HuH-7 (cell line): Measurements from ENCODE around the gene BLID.

Experiments used
- DNase-seq: peaks from one replicate; pipeline ENCODE4 v3.0.0; 2011; ENCODE audit warnings: low spot score

BLID gene

GRCh38 chr11:122139595-122139866, 23.5 kb upstream of the BLID start:
- DNase-seq, result no peak

GRCh38 chr11:122138744-122139594, 23.0 kb upstream of the BLID start:
- DNase-seq, result no peak

GRCh38 chr11:122137078-122137793, 21.2 kb upstream of the BLID start:
- DNase-seq, result no peak

- DNase-seq, result no peak
Measured at GRCh38 chr11:122131126-122131525, 15.1 kb upstream of the BLID start.

- DNase-seq, result no peak
Measured at GRCh38 chr11:122128146-122128545, 12.1 kb upstream of the BLID start.

- no peak for DNase-seq
Measured at GRCh38 chr11:122127020-122127419, 11.0 kb upstream of the BLID start.

GRCh38 chr11:122126024-122126688, 10.1 kb upstream of the BLID start:
- DNase-seq, result no peak

- no peak for DNase-seq
Measured at GRCh38 chr11:122123263-122123929, 7.4 kb upstream of the BLID start.

GRCh38 chr11:122122179-122122578, 6.2 kb upstream of the BLID start:
- no peak for DNase-seq

GRCh38 chr11:122120096-122120495, 4.1 kb upstream of the BLID start:
- DNase-seq, result no peak

- no peak for DNase-seq
Measured at GRCh38 chr11:122116591-122116990, 576 bp upstream of the BLID start.

GRCh38 chr11:122114976-122115375, 1.0 kb downstream of the BLID start:
- no peak for DNase-seq

GRCh38 chr11:122113836-122114825, 1.9 kb downstream of the BLID start:
- DNase-seq, result no peak

GRCh38 chr11:122112470-122113365, 3.3 kb downstream of the BLID start:
- DNase-seq, result no peak

GRCh38 chr11:122109932-122110331, 6.1 kb downstream of the BLID start:
- DNase-seq, result no peak

GRCh38 chr11:122108828-122109227, 7.2 kb downstream of the BLID start:
- DNase-seq, result no peak

- DNase-seq, result no peak
Measured at GRCh38 chr11:122108192-122108799, 7.7 kb downstream of the BLID start.

- DNase-seq, result no peak
Measured at GRCh38 chr11:122107566-122107965, 8.4 kb downstream of the BLID start.

- no peak for DNase-seq
Measured at GRCh38 chr11:122107045-122107444, 9.0 kb downstream of the BLID start.
